H1 (cell line): ENCODE results near the gene MC4R.

Experiments used
- CTCF ChIP-seq, 3 experiments: IDR thresholded peaks; 1 replicate in 2 of 3; 2 replicates in 1 of 3; pipeline versions ENCODE4 v1.5.1 to v1.6.1; 2011; ENCODE audit warnings: low read length in 3 of 3, mild to moderate bottlenecking in 3 of 3, inconsistent platforms in 2 of 3, low read depth in 1 of 3, moderate library complexity in 1 of 3; ENCODE audit not compliant: insufficient read depth in 1 of 3; ENCODE audit errors: control extremely low read depth in 1 of 3
- GTF2F1 ChIP-seq: IDR thresholded peaks from 2 replicates; pipeline ENCODE4 v1.6.1; 2012; ENCODE audit warnings: low read depth, low read length, improper control_type of control experiment, borderline replicate concordance
- POLR2AphosphoS5 ChIP-seq: IDR thresholded peaks from 2 replicates; pipeline ENCODE4 v1.6.1; 2011; ENCODE audit warnings: low read depth, low read length
- RAD21 ChIP-seq, 2 experiments: IDR thresholded peaks in 1 of 2; conservative IDR thresholded peaks in 1 of 2; 2 replicates each; pipeline ENCODE4 v1.6.1; 2011; ENCODE audit warnings: low read depth in 2 of 2, low read length in 2 of 2, improper control_type of control experiment in 1 of 2, inconsistent platforms in 1 of 2, mild to moderate bottlenecking in 1 of 2, moderate library complexity in 1 of 2
- RBBP5 ChIP-seq: IDR thresholded peaks from 2 replicates; pipeline ENCODE4 v1.7.1; 2012; ENCODE audit warnings: low read depth, mild to moderate bottlenecking, inconsistent platforms, low read length, moderate library complexity, borderline replicate concordance
- SP1 ChIP-seq: IDR thresholded peaks from 2 replicates; pipeline ENCODE4 v1.6.1; 2011; ENCODE audit warnings: low read depth, low read length
- TAF1 ChIP-seq: IDR thresholded peaks from 2 replicates; pipeline ENCODE4 v1.6.1; 2011; ENCODE audit warnings: mild to moderate bottlenecking, low read depth, low read length

- TF ChIP-seq GTF2F1, result no peak
- no peak for TF ChIP-seq RAD21 (IDR thresholded peaks at IDR 0.05 in 1 of 2, conservative IDR thresholded peaks at IDR 0.05 in 1 of 2; ENCODE audit: low read depth in 2 of 2, low read length in 2 of 2)
- TF ChIP-seq RBBP5, result no peak
- no peak for TF ChIP-seq SP1
- TF ChIP-seq CTCF (IDR thresholded peaks at IDR 0.05; ENCODE audit: control extremely low read depth in 1 of 3, insufficient read depth in 1 of 3, low read depth in 1 of 3, low read length in 3 of 3), result no peak
- no peak for TF ChIP-seq TAF1
- TF ChIP-seq POLR2AphosphoS5, result no peak
Measured at GRCh38 chr18:60372596-60372995, at the start of gene MC4R.
